Measurements from ENCODE around the gene MRPS21.

- no peak for TF ChIP-seq CTCF (tag by site-specific recombination; IDR thresholded peaks at IDR 0.05)
- no peak for TF ChIP-seq SETDB1 (IDR thresholded peaks at IDR 0.05; ENCODE audit: insufficient read length, low read length)
- TF ChIP-seq ZNF692 (tag by site-specific recombination; IDR thresholded peaks at IDR 0.05), result no peak
- TF ChIP-seq ZBTB48 (tag by site-specific recombination; IDR thresholded peaks at IDR 0.05), result no peak
- TF ChIP-seq ZNF24 (tag by site-specific recombination; IDR thresholded peaks at IDR 0.05), result no peak
- no peak for TF ChIP-seq ZNF610 (tag by site-specific recombination; IDR thresholded peaks at IDR 0.05; ENCODE audit: borderline replicate concordance)
- no peak for TF ChIP-seq ZNF280D (tag by site-specific recombination; IDR thresholded peaks at IDR 0.05)
- TF ChIP-seq ZNF785 (tag by site-specific recombination; IDR thresholded peaks at IDR 0.05), result no peak
- TF ChIP-seq ATF2 (tag by site-specific recombination; IDR thresholded peaks at IDR 0.05; ENCODE audit: low read depth), result no peak
- TF ChIP-seq YY1 (tag by site-specific recombination; IDR thresholded peaks at IDR 0.05), result no peak
Observed at GRCh38 chr1:150302902-150303301, 9.2 kb downstream of the MRPS21 start.
